GM10266 (cell line): ENCODE data around the gene B9D2.

Source experiments
- DNase-seq: peaks from one replicate; pipeline ENCODE4 v3.0.0; 2012; ENCODE audit errors: extremely low spot score
- TF ChIP-seq, protein P1 (sequence below): IDR thresholded peaks from 2 replicates; pipeline ENCODE4 v1.5.1; 2012; ENCODE audit warnings: mild to moderate bottlenecking, low read depth; ENCODE audit not compliant: control insufficient read depth, insufficient read depth; ENCODE audit errors: missing control alignments

B9D2 gene

DNA sequence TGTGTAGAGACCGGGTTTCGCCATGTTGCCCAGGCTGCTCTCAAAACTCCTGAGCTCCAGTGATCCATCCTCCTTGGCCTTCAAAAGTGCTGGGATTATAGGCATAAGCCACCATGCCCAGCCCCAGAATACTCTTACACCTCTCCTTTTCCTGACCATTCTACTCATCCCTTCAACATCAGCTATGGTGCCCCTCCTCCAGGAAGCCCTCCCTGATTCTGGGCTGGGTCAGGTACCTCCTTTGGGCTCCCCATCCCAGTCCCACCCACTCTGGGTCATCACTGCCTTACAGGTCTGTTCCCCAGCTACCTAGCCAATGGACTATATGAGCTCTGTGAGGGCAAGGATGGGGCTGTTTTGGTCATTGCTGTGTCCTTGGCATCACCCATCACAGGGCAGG, 19.8 kb downstream of the B9D2 start:
- TF ChIP-seq, protein P1, sequence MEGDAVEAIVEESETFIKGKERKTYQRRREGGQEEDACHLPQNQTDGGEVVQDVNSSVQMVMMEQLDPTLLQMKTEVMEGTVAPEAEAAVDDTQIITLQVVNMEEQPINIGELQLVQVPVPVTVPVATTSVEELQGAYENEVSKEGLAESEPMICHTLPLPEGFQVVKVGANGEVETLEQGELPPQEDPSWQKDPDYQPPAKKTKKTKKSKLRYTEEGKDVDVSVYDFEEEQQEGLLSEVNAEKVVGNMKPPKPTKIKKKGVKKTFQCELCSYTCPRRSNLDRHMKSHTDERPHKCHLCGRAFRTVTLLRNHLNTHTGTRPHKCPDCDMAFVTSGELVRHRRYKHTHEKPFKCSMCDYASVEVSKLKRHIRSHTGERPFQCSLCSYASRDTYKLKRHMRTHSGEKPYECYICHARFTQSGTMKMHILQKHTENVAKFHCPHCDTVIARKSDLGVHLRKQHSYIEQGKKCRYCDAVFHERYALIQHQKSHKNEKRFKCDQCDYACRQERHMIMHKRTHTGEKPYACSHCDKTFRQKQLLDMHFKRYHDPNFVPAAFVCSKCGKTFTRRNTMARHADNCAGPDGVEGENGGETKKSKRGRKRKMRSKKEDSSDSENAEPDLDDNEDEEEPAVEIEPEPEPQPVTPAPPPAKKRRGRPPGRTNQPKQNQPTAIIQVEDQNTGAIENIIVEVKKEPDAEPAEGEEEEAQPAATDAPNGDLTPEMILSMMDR = no peak

DNA sequence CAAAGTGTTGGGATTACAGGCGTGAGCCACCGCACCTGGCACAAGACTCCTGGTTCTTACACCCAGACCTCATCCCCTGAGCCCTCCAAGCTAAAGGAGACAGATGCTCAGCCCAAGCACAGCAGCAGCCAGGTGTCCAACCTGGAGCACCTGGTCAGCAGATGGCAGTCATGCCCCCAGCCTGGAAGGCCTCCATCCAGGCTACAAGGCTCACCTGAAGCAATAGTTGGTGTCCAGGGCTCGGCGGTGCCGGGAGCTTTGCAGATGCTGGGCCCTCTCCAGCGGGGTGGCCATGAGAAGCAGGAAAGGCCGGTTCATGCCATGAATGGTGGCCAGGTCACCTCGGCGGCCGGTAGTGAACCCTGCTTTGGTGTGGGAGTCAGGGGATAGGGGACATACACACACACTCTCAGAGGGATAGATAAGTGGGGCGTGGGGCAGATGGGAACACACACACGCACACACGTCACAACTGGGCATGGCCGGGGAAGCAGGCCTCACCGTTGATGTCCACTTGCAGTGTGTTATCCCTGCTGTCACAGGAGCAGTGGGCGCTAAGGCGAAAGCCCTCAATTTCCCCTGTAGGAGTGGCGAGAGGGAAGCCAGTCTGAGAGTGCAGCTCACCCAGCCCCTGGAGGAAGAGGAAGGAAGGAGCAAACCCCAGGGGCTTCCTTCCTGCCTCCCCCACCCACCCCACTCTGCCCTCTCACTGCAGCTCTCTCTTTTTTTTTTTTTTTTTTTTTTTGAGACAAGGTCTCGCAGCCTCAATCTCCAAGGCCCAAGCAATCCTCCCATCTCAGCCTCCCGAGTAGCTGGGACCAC, 22.1 kb downstream of the B9D2 start:
- TF ChIP-seq, protein P1 = no peak
- no peak for DNase-seq

More for the DNA sequence above, 19.8 kb downstream of the B9D2 start:
- DNase-seq = no peak

DNA sequence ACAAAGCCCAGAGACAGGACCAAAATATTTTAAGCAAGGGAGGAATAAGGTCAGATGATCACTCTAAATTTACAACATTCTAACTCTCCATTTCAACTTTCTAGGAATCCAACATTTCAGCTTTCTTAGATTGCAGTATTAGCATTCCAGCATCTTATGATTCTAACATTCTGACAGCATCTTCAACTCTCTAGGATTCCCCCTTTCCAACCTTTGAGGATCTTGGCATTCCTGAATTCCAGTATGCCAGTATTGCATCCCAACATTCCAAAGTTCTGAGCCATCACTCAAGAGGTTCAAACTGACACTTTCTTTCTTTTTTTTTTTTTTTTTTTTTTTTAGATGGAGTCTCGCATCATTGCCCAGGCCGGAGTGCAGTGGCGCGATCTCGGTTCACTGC, 24.0 kb downstream of the B9D2 start:
- no peak for DNase-seq
- TF ChIP-seq, protein P1 = no peak

DNA sequence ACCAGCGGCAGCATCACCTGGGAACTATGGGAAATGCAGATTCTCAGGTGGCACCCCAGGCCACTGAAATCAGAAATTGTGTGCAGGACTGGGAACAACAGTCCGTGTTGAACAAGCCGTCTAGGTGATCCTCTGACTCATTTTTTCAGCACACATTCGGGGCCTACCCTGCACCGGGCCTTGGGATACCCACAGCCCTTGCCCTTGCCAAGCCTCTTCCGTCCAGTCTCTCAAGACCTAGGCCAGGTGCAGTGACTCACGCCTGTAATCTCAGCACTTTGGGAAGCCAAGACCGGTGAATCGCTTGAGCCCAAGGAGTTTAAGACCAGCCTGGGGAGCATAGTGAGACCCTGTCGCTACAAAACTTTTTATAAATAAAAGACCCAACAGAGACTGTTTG, 28.5 kb downstream of the B9D2 start:
- DNase-seq = no peak
- TF ChIP-seq, protein P1 = no peak

DNA sequence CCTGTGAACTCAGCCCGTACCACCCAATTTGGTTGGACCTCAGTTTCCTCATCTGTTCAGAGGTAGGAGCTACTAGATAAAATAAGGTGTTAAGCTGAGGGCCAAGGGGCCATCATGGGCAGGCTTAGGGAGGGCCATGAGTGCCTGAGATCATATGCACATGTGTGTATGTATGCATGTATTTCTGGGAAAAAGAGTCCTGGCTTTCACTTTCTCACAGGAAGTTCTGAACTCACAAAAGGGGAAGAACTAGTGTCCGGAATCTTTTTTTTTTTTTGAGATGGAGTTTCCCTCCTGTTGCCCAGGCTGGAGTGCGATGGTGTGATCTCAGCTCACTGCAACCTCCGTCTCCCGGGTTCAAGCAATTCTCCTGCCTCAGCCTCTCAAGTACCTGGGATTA, 29.2 kb downstream of the B9D2 start:
- no peak for DNase-seq
- TF ChIP-seq, protein P1 = no peak

DNA sequence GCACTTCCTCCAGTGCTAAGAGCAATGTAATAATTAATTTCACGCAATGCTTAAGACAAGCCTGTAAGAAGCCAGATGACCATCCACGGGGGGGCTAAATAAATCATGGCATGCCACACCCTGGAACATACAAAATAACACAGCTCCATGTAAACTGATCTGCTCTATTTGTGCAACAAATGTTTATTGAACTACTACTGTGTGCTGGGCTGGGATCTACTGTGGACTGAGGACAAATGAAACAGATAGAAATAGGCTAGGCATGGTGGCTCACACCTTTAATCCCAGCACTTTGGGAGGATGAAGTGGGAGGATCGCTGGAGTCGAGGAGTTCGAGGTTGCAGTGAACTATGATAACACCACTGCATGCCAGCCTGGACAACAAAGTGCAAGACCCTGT, 31.5 kb downstream of the B9D2 start:
- TF ChIP-seq, protein P1 = no peak

DNA sequence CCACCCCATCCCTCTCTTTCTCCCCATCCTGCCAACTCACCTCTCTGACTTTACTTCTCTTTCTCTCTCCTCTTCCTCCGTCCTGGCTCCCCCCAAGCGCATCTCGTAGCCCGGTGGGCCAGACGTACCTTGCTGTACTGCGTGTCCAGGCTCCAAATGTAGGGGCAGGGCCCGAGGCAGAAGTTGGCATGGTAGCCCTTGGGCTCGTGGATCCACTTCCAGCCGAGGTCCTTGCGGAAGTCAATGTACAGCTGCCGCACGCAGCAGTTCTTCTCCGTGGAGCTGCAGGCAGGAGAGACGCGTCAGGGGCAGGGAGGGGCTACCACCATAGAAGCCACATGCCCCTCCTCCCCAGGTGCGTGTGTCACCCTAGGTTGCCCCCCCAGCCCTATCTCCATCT, 31.9 kb downstream of the B9D2 start:
- no peak for DNase-seq

More for the DNA sequence above, 31.5 kb downstream of the B9D2 start:
- no peak for DNase-seq

More for the DNA sequence above, 31.9 kb downstream of the B9D2 start:
- TF ChIP-seq, protein P1 = no peak
